Activated CD4-positive, CD25-positive, alpha-beta regulatory T cell treated with anti-CD3 and anti-CD28 coated beads, Interleukin-2, amount 50 U/mL, for 72 hours (primary cell): Measurements from ENCODE around the gene ENTPD1.
A peak's percentile ranks its signal among the peaks of the same experiment; 100 is the strongest.
"Not testable (repeated sequence)": the region's sequence is repeated elsewhere in the genome, so short reads cannot be mapped to it uniquely, and the experiment has no call there.

Experiments used
- DNase-seq: peaks from one replicate; pipeline ENCODE4 v3.0.0; 2021

ENTPD1 gene

DNA sequence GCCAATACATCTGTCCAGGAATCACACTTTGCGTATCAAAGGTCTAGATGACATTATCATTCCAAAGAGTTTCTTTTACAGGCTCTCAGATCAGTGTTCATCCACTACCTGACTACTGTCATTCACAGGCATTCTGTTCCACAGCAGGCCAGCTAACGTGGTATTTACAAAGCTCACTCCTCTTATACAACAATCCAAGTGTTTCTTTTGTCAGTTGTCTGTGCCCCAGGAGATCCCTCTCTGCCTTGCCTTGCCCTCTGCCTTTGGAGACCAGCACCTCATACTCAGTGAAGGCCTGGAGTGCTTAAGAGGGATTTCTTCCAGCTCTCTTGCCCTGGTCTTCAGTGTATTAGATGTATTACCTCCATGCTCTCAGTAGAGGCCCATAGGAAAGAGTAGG, 117.2 kb downstream of the ENTPD1 start:
- no peak for DNase-seq

DNA sequence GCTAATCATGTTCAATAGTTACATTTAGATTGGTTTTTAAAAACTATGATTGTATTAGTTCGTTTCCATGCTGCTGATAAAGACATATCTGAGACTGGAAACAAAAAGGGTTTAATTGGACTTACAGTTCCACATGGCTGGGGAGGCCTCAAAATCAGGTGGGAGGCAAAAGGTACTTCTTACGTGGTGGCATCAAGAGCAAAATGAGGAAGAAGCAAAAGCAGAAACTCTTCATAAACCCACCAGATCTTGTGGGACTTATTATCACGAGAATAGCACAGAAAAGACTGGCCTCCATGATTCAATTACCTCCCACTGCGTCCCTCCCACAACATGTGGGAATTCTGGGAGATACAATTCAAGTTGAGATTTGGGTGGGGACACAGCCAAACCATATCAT, 117.7 kb downstream of the ENTPD1 start:
- DNase-seq = no peak

DNA sequence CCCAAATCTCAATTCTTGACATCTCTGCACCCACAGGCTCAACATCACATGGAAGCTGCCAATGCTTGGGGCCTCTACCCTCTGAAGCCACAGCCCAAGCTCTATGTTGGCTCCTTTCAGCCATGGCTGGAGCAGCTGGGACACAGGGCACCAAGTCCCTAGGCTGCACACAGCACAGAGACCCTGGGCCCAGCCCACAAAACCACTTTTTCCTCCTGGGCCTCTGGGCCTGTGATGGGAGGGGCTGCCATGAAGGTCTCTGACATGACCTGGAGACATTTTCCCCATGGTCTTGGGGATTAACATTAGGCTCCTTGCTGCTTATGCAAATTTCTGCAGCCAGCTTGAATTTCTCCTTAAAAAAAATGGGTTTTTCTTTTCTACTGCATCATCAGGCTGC, 118.8 kb downstream of the ENTPD1 start:
- not testable (repeated sequence) for DNase-seq

DNA sequence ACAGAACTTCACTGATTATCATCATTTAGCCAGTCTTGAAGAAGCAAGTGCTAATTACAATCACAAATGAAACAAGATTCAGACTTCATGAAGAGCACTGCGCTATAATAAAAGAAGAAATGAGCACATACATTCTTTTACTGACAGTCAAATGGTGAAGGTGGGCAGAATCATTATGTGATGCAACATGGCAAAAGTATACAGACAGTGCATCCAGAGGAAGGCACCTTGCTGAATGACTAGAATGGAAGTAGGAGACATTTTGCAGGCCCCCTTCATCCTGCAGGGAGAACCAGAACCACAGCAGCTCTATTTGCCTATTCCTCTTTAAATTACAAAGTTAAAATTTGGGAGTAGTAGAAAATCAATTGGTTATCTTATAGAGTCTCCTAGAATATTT, 120.8 kb downstream of the ENTPD1 start:
- no peak for DNase-seq

DNA sequence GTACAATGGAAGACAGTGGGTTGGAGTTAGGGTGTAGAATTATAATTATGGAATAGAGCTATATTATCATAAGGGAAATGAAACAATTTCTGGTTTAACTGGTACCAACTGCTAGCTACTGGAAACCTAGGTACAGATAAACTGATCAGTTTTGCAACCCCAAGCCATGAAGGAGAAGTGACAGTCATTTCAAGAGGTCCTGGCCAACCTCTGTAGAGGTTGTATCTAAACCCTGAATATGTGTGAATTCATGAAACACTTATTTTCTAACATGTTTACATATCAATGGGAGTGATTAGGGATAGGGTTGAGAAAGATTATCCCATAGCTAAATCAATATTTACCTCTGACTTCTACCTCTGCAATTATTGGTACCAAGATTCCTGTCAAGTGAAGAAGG, 121.9 kb downstream of the ENTPD1 start:
- no peak for DNase-seq

DNA sequence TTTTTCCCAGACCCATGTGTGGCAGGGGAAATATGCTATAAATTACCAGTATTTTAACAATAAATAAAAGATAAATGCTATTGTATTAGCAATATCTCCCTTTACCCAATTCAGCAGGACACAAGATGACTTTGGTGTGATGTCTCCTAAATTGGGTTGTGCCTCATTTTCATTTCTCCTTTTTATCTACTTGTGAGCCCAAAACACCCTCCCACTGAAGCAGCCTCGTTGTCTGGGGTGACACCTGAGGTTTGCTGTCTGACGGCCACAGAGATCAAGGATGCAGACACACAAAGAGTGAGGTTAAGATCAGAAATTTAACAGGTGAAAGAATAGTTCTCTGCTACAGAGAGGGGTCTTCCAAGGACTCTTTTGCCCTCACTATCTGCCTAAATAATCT, 124.7 kb downstream of the ENTPD1 start:
- no peak for DNase-seq

DNA sequence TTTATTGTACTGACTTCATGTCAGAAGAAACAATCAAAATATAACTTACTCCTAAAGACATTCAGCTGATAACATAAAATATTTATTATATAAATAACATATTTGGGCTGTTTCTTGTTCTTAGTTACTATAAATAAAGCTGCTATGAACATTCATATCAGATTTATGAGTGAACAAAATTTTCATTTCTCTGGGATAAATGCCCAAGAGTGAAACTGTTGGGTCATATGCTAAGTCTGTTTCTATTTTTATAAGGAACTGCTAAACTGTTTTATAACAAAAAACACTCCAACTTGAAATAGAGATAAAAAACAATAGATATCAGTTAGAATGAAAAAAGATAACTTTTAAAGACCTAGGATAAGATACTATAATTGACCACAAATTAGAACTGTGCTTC, 125.4 kb downstream of the ENTPD1 start:
- no peak for DNase-seq

DNA sequence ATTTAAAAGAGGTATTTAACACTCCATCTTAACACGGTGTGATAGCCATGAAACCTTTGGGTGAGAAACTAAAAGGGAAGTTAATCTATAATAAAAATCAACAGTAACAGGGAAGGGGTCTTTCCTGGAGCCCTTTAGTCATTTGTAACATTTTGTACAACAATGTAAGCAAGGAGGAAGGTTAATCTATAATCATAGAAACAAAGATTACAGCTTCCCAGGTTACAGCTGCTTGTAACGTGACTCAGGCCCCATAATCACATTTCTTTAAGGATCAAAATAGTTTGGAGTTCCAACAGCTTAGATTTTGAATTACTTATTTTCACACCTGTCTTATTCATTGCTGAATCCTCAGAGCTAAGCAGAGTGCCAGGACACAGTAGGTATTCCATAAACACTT, 133.9 kb downstream of the ENTPD1 start:
- DNase-seq = no peak

DNA sequence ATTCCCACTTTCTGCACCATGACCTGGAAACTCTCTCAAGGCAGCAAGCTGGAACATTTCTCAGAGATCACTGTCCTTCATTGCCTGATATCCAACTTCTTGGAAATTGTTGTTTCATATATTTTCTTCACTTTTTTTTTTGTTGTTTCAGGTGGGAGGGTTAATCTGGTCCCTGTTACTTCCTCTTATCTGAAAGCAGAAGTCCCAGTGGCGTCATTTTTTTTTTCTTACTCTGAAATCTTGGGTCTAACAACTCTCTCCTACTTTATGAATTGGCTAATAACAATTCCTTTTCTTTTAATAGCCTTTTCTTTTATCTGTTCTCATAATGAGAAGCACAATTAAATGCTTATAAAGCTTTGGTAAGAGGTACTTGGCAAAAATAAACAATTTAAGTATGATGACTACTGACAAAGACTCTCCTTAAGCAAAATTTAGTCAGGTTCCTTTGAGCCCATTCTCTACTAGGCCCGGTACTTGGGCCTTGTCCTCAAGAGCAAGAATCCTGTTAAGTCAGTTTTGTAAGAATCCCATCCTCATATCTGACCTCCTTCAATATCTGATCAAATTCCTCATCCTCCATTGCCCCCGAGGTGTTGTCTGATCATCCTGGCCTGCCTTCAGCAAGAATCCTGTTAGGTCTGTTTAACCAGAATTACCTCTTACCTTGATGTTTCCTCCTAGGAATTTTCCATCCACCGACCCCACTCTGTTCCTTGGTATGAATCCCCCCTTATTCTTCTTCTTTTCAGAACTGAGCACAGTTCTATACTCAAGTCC, 140.3 kb downstream of the ENTPD1 start:
- no peak for DNase-seq

DNA sequence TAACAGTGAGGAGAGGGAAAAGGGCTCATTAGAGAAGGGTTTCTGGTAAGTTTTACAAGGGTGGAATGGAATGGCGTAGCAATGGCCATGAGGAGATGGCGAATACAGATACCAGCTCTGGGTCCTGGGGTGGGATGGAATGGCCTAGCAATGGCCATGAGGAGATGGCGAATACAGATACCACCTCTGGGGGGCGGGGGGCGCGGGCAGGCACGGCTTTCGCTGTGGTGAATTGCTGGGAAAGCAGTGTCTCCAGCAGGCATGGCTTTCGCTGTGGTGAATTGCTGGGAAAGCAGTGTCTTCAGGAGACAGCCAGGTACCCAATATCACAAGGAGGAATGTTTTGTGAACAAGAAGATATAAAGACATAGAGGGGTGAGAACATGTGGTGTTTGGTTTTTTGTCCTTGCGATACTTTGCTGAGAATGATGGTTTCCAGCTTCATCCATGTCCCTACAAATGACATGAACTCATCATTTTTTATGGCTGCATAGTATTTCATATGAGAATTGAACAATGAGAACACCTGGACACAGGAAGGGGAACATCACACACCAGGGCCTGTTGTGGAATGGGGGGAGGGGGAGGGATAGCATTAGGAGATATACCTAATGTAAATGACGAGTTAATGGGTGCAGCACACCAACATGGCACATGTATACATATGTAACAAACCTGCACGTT, 150.1 kb downstream of the ENTPD1 start:
- DNase-seq = not testable (repeated sequence)

DNA sequence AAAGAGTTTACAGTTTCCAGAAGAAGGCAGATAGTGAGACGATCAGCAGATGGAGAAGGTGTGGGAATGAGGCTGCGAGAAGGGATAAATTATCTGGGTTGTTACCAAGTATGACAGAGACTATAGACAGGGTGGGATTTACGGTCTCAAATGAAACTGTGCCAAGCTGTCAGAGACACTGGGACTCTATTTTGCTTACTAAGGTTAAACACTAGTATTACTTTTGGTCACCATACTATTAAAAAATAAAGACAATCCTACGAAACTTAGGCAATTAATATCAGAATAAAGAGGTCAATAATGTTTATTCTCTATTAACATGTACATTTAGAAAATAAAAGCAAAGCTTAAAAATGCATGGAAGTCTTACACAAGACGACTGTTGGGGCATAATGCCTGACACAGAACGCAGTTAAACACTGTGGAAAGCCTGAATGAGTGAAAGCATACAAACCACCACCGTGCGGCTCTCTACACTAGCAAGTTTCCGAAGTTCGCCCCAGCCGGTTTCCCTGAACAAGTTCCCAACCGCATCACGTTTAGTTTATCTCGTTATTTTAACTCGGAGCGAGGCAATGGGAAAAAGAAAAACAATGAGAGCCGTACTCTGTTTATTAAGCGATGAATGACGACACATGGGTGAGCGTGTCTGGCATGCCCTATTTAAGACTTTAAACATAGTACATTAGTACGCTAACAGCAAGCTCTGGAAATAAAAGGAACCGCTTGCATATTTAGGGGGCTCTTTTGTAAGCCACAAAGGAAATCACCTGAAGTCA, 150.9 kb downstream of the ENTPD1 start:
- no peak for DNase-seq

DNA sequence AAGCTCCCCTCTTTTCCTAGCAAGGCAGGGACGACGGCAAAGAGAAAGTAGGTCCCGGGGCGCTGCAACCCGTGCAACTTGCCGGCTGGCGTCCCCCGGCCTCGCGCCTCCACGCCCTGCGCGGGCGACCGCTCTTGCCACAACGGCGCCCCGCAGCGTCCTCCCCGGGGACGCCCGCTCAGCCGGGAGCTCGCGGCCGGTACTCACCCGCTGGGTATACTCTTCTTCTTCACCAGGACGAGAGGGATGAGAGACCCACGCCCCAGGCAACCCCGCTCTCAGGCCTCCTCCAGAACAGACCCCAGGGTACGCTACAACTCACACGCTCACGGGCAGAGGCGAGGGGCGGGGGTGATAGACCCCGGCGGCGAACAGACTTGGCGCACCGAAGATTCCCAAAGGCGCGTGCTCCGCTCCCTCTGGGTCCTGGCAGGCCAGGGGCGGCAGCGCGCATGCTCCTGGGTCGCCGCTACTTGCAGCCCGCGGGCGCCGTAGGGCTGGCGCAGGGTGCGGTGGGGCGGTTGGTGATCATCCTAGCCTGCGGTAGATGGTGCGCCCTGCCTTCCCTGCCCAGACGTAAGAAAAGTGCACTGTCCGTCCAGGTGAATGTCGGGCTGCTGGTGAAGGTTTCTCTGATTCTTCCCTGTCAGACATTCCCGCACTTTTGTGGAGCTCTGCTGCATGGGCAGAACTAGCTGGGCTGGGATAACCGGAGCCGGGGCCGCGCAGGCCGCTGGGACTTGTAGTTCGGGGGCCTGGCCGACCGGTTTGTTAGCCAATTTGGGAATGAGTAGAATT, 151.7 kb downstream of the ENTPD1 start, which contains the start of gene CC2D2B:
Gene CC2D2B (plus strand): TSS at position 520 of the 798 bp plus-strand sequence. CDS start 3,349 bp downstream, outside the sequence.
- peak; percentile 73 for DNase-seq

DNA sequence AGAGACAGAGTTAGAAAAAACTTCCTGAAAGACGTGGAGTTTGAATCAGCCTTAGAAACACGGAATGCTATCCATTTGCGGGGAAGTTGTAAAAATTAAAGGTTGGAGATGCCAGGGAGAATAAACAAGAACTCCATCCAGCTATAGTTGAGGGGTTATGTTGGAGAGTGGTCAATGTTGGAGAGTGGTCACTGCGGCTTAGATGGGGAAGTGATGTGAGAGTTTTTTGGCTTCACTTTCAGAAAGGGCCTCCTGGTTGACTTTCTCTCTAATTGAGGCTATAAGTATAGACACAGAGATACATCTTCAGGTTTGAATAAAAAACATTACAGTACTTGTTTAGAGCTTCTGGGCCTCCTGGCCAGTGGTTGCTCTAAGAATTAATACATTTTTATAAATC, 152.5 kb downstream of the ENTPD1 start:
- DNase-seq = no peak

DNA sequence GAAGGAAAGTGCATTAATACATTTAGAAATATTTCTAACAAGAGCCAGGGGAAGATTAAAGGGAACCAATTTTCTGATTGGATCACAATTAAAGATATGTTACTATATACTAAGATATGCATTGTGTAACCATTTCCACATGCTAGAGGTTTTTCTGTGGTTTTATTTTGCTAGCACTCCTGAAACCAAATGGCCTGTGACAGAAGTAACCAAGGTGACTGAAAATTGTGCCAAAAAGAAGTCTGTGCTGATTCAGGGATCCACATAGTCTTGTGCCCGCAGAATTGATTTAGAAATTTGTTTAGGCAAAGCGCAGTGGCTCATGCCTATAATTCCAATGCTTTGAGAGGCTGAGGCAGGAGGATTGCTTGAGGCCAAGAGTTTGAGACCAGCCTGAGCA, 153.6 kb downstream of the ENTPD1 start:
- no peak for DNase-seq

DNA sequence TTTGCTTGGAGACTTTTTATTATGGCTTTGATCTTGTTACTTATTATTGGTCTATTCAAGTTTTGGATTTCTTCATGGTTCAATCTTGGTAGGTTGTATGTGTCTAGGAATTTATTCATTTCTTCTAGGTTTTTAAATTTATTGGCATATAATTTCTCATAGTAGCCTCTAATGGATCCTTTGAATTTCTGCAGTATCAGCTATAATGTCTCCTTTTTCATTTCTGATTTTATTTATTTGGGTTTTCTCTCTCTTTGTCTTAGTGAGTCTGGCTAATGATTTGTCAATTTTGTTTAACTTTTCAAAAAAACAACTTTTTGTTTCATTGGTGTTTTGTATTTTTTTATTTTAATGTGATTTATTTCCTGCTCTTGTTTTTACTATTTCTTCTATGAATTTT, 160.1 kb downstream of the ENTPD1 start:
- not testable (repeated sequence) for DNase-seq
